A549 (cell line): ENCODE measurements around the gene LMNA. TPM values are rescaled to one million over a fixed set of nuclear protein-coding genes. Genes with fewer than 3 reads are reported as not detected.

ENCODE experiments used
- polyA plus RNA-seq, 4 experiments: library from polyadenylated mRNA; depleted of rRNA in 3 of 4; stranded (reverse); fragments of >200 nt; fragmentation: RNase III in 1 of 4; extraction: RNeasy Plus Mini Kit Qiagen cat#74134 plus additional on column Dnase treatment in 1 of 4; gene quantifications; 2 replicates in 3 of 4; 3 replicates in 1 of 4; pipeline ENCODE4 v1.2.3, GENCODE V29; 2011 to 2017

The LMNA gene
- polyA plus RNA-seq, 2 of the 4 experiments (the other 2 are of a cell fraction), result 214 to 286 TPM

Other genes with a start within 250 kb of the LMNA start
- gene RIT1, start 203.4 kb upstream of the LMNA start, polyA plus RNA-seq (2011; rRNA removed), result 48.1 and 51.9 TPM in 2 replicates
- gene RIT1, start 203.4 kb upstream of the LMNA start, polyA plus RNA-seq (2017; fragmentation: RNase III; extraction: RNeasy Plus Mini Kit Qiagen cat#74134 plus additional on column Dnase treatment), result 19.2 to 23.6 TPM (median 20.4 TPM) in 3 replicates
- 69.9 and 72.3 TPM in 2 replicates for gene KHDC4, start 180.3 kb upstream of the LMNA start, polyA plus RNA-seq (2011; rRNA removed)
- gene KHDC4, start 180.3 kb upstream of the LMNA start, polyA plus RNA-seq (2017; fragmentation: RNase III; extraction: RNeasy Plus Mini Kit Qiagen cat#74134 plus additional on column Dnase treatment), result 35.7 to 37.9 TPM (median 37.7 TPM) in 3 replicates
- 0.12 TPM in 1 of 2 replicates, not detected in the other for gene RXFP4, start 173.1 kb upstream of the LMNA start, polyA plus RNA-seq (2011; rRNA removed)
- 0.06 TPM in 1 of 3 replicates, not detected in the others for gene RXFP4, start 173.1 kb upstream of the LMNA start, polyA plus RNA-seq (2017; fragmentation: RNase III; extraction: RNeasy Plus Mini Kit Qiagen cat#74134 plus additional on column Dnase treatment)
- 67.4 and 69.1 TPM in 2 replicates for gene ARHGEF2, start 136.2 kb upstream of the LMNA start, polyA plus RNA-seq (2011; rRNA removed)
- 21.3 to 21.5 TPM (median 21.5 TPM) in 3 replicates for gene ARHGEF2, start 136.2 kb upstream of the LMNA start, polyA plus RNA-seq (2017; fragmentation: RNase III; extraction: RNeasy Plus Mini Kit Qiagen cat#74134 plus additional on column Dnase treatment)
- 382 and 581 TPM in 2 replicates for gene SSR2, start 93.8 kb upstream of the LMNA start, polyA plus RNA-seq (2011; rRNA removed)
- 255 to 266 TPM (median 261 TPM) in 3 replicates for gene SSR2, start 93.8 kb upstream of the LMNA start, polyA plus RNA-seq (2017; fragmentation: RNase III; extraction: RNeasy Plus Mini Kit Qiagen cat#74134 plus additional on column Dnase treatment)
- 42.0 and 47.6 TPM in 2 replicates for gene UBQLN4, start 60.9 kb upstream of the LMNA start, polyA plus RNA-seq (2011; rRNA removed)
- gene UBQLN4, start 60.9 kb upstream of the LMNA start, polyA plus RNA-seq (2017; fragmentation: RNase III; extraction: RNeasy Plus Mini Kit Qiagen cat#74134 plus additional on column Dnase treatment), result 36.5 to 39.1 TPM (median 38.2 TPM) in 3 replicates
- gene LAMTOR2, start 59.9 kb upstream of the LMNA start, polyA plus RNA-seq (2011; rRNA removed), result 63.0 and 71.4 TPM in 2 replicates
- gene LAMTOR2, start 59.9 kb upstream of the LMNA start, polyA plus RNA-seq (2017; fragmentation: RNase III; extraction: RNeasy Plus Mini Kit Qiagen cat#74134 plus additional on column Dnase treatment), result 151 to 171 TPM (median 166 TPM) in 3 replicates
- 0.11 TPM in 1 of 2 replicates, not detected in the other for gene RAB25, start 53.6 kb upstream of the LMNA start, polyA plus RNA-seq (2011; rRNA removed)
- gene RAB25, start 53.6 kb upstream of the LMNA start, polyA plus RNA-seq (2017; fragmentation: RNase III; extraction: RNeasy Plus Mini Kit Qiagen cat#74134 plus additional on column Dnase treatment), result not detected in 3 replicates
- 1.8 and 2.4 TPM in 2 replicates for gene MEX3A, start 32.2 kb upstream of the LMNA start, polyA plus RNA-seq (2011; rRNA removed)
- gene MEX3A, start 32.2 kb upstream of the LMNA start, polyA plus RNA-seq (2017; fragmentation: RNase III; extraction: RNeasy Plus Mini Kit Qiagen cat#74134 plus additional on column Dnase treatment), result 3.3 to 4.9 TPM (median 4.4 TPM) in 3 replicates
- gene SEMA4A, start 38.9 kb downstream of the LMNA start, polyA plus RNA-seq (2011; rRNA removed), result 0.27 and 0.37 TPM in 2 replicates
- gene SEMA4A, start 38.9 kb downstream of the LMNA start, polyA plus RNA-seq (2017; fragmentation: RNase III; extraction: RNeasy Plus Mini Kit Qiagen cat#74134 plus additional on column Dnase treatment), result 0.04 to 0.09 TPM (median 0.07 TPM) in 3 replicates
- 30.7 and 38.8 TPM in 2 replicates for gene SLC25A44, start 79.4 kb downstream of the LMNA start, polyA plus RNA-seq (2011; rRNA removed)
- 22.7 to 25.1 TPM (median 23.1 TPM) in 3 replicates for gene SLC25A44, start 79.4 kb downstream of the LMNA start, polyA plus RNA-seq (2017; fragmentation: RNase III; extraction: RNeasy Plus Mini Kit Qiagen cat#74134 plus additional on column Dnase treatment)
- gene PMF1, start 98.3 kb downstream of the LMNA start, polyA plus RNA-seq (2011; rRNA removed), result 61.4 and 63.9 TPM in 2 replicates
- gene PMF1, start 98.3 kb downstream of the LMNA start, polyA plus RNA-seq (2017; fragmentation: RNase III; extraction: RNeasy Plus Mini Kit Qiagen cat#74134 plus additional on column Dnase treatment), result 57.7 to 59.8 TPM (median 59.4 TPM) in 3 replicates
- gene BGLAP, start 127.5 kb downstream of the LMNA start, polyA plus RNA-seq (2011; rRNA removed), result 0.12 and 0.42 TPM in 2 replicates
- 0.23 to 0.30 TPM in 2 of 3 replicates, not detected in the other for gene BGLAP, start 127.5 kb downstream of the LMNA start, polyA plus RNA-seq (2017; fragmentation: RNase III; extraction: RNeasy Plus Mini Kit Qiagen cat#74134 plus additional on column Dnase treatment)
- gene PAQR6, start 133.3 kb downstream of the LMNA start, polyA plus RNA-seq (2011; rRNA removed), result 2.4 and 2.8 TPM in 2 replicates
- 5.6 to 10.6 TPM (median 8.6 TPM) in 3 replicates for gene PAQR6, start 133.3 kb downstream of the LMNA start, polyA plus RNA-seq (2017; fragmentation: RNase III; extraction: RNeasy Plus Mini Kit Qiagen cat#74134 plus additional on column Dnase treatment)
- gene SMG5, start 168.1 kb downstream of the LMNA start, polyA plus RNA-seq (2011; rRNA removed), result 25.6 and 38.0 TPM in 2 replicates
- gene SMG5, start 168.1 kb downstream of the LMNA start, polyA plus RNA-seq (2017; fragmentation: RNase III; extraction: RNeasy Plus Mini Kit Qiagen cat#74134 plus additional on column Dnase treatment), result 46.4 to 51.5 TPM (median 48.7 TPM) in 3 replicates
- 7.2 and 7.5 TPM in 2 replicates for gene TMEM79, start 169.6 kb downstream of the LMNA start, polyA plus RNA-seq (2011; rRNA removed)
- gene TMEM79, start 169.6 kb downstream of the LMNA start, polyA plus RNA-seq (2017; fragmentation: RNase III; extraction: RNeasy Plus Mini Kit Qiagen cat#74134 plus additional on column Dnase treatment), result 5.7 to 6.3 TPM (median 6.3 TPM) in 3 replicates
- gene GLMP, start 181.0 kb downstream of the LMNA start, polyA plus RNA-seq (2011; rRNA removed), result 12.4 and 16.9 TPM in 2 replicates
- gene GLMP, start 181.0 kb downstream of the LMNA start, polyA plus RNA-seq (2017; fragmentation: RNase III; extraction: RNeasy Plus Mini Kit Qiagen cat#74134 plus additional on column Dnase treatment), result 23.0 to 32.5 TPM (median 29.0 TPM) in 3 replicates
- not detected in 2 replicates for gene VHLL, start 184.6 kb downstream of the LMNA start, polyA plus RNA-seq (2011; rRNA removed)
- not detected in 3 replicates for gene VHLL, start 184.6 kb downstream of the LMNA start, polyA plus RNA-seq (2017; fragmentation: RNase III; extraction: RNeasy Plus Mini Kit Qiagen cat#74134 plus additional on column Dnase treatment)
- 528 and 530 TPM in 2 replicates for gene CCT3, start 223.6 kb downstream of the LMNA start, polyA plus RNA-seq (2011; rRNA removed)
- gene CCT3, start 223.6 kb downstream of the LMNA start, polyA plus RNA-seq (2017; fragmentation: RNase III; extraction: RNeasy Plus Mini Kit Qiagen cat#74134 plus additional on column Dnase treatment), result 804 to 909 TPM (median 824 TPM) in 3 replicates
- gene TSACC, start 223.8 kb downstream of the LMNA start, polyA plus RNA-seq (2011; rRNA removed), result 3.9 and 4.7 TPM in 2 replicates
- gene TSACC, start 223.8 kb downstream of the LMNA start, polyA plus RNA-seq (2017; fragmentation: RNase III; extraction: RNeasy Plus Mini Kit Qiagen cat#74134 plus additional on column Dnase treatment), result 2.6 to 3.2 TPM (median 3.0 TPM) in 3 replicates